EH (cell line): ENCODE results near the gene ATXN7.

Source experiments
- DNase-seq: peaks from one replicate; pipeline ENCODE4 v3.0.0-alpha.2; 2015; ENCODE audit warnings: low read depth

The ATXN7 gene

DNA sequence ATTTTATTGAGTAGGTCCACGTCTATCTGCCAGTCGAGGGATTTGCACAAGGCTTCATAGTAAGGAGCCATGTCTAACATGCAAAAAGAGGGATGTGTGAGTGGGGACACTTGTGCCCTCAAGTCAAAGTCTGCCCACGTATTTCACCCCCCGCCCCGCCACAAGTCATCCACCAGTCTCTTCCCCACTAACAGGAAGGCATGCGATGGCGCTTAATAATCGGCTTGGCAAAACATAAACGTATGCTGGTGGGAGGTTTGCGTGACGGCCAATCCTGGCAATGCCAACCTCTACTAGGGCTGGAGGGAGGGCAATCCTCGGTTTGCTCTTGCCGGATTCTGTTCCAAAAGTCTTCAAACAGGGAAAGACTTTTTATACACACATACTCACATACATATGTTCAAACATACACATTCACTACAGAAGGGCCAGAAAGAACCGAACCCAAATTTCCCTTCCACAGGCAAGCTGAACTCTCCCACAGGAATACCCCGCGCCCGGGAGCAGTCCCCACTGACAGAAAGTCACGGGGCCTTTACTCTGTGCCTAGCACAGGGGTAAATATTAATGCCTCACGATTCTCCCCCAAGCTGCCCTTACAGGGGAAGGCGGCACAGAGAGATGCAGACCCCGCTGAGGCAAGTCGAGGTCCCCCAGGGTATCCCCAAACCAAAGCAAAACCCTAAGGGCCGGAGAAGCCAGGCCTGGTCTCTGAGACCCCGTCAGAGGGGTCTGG lies 159.0 kb downstream of the ATXN7 start:
- peak; percentile 37 for DNase-seq

DNA sequence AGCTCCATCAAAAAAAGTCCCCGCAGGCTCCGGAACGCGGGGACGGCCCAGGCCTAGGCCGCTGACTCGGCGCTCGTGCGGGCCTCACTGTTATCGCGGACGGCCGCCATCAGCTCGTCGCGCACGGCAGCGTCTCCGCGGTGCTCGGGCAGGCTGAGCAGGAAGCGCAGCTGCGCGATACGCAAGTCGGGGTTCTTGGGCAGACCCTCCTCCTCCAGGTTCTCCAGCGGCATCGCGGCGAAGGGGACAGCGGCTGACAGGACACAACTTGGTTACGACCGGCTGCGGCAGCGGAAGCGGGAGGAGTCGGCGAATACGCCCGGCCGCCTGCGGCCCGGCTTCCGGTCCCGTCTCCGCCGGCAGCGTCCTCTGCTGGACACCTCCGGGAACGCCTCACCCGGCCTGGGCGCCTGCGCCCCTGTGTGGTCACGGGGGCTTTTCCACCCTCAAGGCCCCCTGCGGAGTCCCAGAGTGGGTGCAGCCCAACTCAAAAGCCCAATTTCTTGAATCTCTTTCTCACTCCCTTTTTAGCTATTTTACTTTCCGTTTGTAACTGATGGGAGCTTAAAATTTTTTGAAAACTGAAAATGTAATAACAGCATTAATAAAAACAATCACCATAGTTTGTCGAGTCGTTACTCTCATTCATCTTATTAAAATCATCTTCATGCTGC lies 159.7 kb downstream of the ATXN7 start, which contains the start of gene PSMD6:
Gene PSMD6 (minus strand): TSS at position 308 of the 674 bp plus-strand sequence. CDS start 75 bp downstream, at position 233.
- DNase-seq, result peak; percentile 84

DNA sequence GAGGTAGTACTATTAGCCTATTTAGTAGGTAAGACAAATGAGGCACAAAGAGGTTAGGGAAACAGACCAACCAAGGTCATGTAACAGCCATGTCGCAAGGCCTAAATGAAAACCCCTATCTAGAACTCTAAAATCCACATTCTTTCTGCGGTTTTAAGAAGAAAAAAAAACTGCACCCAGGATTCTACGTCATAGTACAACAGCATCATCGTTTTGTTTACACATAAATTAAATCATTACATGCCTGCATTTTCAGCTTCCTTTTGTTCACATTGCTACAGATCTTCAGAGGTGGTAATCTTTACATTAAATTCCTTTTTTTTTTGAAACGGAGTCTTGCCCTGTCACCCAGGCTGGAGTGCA lies 160.2 kb downstream of the ATXN7 start:
- no peak for DNase-seq

DNA sequence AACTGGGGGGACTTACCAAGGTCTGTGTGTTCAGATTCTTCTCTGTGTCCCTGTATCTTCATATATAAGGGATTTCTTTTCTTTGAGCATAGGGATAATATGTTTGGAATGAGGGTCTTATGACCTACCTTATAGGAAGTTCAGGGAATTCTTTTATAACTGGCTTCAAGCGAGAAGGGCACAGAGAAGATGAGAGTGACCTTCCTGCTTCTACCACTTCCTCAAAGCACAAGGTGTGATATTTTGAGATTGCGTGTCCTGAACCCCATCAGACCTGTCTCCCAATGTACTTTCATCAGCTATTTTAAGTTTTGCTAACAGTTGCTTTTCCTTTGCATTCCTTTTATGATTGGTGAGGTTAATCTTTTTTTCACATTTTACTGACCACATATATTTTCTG lies 162.7 kb downstream of the ATXN7 start:
- no peak for DNase-seq

DNA sequence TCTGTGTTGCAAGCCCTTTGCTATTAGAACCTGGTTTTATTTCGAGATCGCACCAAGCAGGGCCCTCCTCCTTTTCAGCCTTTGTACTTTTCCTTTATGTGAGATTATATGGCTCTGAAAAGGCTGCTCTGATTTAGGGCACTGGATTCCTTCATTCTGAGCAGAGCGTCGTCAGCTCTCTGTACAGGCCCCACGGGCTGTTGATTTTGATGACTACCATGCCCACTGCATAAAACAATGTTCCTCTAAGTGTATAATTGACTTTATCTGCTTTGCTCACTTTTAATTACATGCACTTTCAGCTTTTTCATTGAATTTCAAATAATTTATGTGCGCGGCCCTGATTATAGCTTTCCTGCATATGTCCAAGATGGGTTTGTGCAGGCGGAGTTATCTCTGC lies 164.0 kb downstream of the ATXN7 start:
- DNase-seq, result no peak

DNA sequence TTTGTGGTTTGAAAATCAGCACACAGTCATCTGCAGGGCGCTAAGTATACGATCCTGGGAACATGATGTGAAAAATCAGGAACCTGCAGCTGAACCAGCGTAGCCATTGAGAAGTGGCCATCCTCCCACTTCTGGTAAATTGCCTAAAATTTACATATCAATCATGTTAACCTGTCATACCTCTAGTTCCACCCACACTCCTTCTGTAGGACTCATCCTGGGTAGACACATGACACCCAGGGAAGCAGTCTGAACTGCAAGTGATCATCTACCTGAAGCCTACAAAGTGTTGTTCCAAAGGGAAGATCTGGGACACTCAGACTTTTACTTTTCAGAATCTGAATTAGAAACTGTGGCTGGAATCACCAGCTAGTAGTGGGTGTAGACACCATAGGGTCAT lies 165.1 kb downstream of the ATXN7 start:
- no peak for DNase-seq

DNA sequence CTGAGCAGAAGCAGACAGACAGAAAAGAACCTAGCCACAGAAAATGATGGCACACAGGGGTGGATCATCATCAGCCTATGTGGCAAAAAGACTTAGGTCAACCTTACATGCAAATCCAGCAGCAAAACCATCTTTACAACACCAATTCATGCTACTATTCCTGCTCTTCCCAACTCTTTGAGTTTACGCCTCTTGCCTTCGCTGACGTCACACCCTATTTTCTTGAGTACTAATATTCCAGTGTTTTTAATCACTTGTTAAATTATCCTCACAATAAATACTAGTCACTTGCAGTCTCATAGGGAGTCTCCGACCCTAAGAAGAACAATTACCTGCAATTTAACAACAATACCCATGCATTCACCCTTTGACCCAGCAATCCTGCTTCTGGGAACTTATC lies 165.6 kb downstream of the ATXN7 start:
- DNase-seq, result no peak

DNA sequence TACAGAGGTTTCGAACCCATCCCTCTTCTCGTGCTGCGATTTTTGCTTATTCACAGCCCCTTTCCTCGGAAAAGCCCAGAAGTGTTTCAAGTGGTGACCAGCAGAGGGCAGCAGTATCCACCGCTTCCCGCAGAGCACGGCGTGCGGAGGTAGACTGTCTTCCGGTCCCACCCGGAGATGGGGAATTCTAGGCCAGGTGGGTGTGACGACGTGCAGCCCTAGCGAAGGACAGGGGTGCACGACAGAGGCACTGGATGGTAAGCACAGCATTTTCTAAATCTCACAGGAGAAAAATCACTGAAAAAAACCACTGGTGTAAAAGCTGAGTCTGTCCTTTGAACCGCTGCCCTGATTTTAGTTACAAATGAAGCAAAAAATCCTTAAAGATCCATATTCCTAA lies 167.1 kb downstream of the ATXN7 start:
- peak; percentile 65 for DNase-seq

DNA sequence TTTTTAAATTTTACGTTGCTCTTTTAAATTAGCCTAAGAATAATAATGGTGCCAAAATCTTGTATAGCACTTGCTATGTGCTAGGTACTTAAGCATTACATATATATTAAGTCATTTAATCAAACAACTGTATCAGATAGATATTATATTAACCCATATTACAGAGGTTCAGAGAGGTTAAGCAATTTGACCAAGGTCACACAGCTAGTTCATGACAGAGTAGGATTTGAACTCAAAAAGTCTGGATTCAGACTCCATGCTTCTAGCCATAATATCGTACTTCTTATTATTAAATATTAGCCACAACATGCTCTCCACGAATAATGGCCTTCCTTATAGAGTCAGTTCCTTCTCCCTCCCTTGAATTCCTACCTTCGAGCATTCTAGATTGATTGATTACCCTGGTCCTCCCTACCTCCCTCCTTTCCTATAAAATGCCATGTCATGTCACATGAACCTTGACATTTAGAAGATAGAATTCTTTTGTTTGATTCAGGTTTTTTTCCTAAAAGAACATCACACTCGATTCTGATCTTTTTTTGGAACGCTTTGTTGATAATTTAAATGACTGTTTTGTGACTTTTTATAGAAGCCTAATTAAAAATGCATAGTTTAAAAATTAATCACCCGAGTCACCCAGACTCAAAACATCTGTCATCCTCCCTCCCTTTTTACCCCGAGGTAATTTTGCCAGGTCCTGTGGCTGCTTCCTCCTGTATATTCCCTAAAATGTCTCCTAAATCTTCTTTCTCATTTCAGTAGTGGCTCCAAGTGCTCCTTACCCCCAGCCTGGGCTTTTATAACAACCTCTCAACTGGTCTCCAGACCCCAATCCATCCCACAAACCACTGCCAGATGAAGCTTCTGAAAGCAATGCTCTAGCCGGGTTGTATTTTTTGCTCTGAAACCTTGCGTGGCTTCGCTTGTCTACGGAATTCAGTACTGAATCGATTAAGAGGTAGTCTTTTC lies 168.2 kb downstream of the ATXN7 start:
- DNase-seq, result peak; percentile 63

DNA sequence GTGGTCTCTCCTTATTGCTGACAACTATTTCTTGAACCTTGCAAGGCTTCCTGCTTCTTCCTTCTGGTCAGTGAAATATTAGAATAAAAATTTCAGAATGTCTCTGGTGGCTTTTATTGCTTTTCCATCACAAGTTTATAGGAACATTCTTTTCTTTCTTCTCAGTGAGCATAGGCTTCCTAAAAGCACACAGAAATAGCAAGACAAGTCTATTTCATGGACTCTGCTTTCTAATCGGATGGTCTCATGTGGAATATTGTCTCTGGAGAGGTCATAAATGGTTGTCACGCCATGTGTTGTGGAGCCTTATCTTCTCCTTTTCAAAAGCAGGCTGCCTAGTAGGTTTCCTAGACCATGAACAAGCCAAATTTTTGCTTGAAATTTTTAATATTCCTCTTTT lies 169.4 kb downstream of the ATXN7 start:
- DNase-seq, result peak; percentile 28

DNA sequence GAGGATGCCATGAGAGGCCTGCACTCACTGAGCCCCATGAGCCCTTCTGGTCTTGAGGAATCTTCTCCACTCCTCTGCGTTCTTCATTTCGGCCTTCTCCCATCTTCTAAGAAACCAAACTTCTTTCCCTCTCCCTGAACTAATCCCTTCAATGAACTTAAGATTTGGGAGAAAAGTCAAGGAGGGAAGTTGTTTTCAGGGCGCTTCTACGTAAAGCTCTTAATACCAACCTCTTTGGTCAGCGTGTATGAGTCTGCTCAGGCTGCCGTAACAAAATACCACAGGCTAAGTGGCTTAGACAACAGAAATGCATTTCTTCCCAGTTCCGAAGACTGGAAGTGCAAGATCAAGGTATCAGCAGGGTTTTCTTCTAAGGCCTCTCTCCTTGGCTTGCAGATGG lies 173.4 kb downstream of the ATXN7 start:
- no peak for DNase-seq

DNA sequence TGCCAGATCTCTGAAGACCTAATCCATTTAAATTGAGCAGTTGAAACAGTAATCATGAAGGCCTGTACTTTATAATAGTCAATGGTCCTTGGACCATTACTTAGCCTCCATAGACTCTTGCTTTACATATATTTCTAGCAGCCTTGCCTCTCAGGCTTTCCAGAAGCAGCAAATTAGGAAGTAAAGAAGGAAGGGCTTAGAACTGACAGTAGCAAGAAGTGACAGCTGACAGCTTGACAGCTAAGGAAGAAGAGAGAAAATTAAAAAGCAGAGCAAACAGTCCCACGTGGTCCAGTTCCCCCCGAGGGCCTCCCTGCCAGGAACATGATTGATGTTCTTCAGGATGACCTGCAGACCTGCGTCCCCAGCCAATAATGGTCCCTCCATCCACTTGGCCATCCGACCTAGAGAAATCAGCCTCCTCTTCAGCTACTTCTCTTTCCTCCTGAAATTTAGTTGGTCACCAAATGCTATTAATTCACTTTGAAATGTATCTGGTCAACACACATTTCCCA lies 174.6 kb downstream of the ATXN7 start:
- DNase-seq, result no peak

DNA sequence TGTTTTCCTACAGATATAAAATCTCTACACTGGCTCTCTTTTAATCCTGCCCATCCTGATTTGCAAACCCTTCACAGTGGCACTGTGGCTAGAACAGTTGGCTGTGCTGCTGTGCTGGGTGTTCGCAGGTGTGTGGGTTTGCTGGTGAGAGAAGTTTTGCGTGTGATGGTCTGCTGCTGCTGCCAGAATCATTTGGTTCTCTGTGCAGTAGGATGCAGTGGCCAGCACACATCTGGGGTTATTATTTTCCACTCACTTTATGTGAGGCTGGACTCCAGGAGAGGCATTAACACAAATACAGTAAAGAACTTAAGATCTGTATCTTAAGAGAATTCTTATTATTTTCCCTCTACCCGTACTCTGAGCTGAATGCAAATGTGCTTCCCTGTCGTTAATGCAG lies 175.7 kb downstream of the ATXN7 start:
- no peak for DNase-seq

DNA sequence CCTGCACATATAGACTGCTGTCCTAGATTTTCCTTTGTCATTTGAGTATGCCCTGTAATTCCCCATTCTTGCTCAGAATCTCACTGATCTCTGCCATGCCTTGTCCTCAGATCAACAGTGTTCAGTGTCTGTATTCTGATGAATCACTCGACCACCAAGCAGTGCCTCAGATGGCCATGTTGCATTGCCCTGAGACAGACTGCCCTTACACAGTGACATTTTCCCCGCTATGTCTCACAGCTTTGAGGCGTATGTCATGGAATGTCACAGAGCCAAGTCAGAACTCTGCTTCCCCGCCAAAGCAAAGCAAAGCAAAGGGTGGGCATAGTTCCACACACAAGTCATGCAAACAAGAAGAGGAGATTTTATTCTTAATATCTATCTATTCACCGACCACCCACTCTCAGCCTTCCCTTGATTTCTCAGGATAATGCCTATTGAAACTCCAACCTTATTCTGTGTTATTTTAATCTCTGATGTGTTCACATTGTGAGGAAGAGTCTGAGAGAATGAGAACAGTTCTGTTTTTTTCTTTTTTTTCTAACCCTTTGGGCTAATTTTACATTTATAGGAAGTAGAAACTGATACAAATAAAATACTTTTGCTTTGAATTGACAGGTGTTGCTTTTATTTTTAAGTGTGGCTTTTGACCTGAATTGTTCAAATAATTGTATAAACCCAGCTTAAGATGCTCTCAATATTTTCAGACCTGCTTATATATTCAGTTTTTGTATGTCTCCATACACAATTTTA lies 176.5 kb downstream of the ATXN7 start:
- peak; percentile 25 for DNase-seq

DNA sequence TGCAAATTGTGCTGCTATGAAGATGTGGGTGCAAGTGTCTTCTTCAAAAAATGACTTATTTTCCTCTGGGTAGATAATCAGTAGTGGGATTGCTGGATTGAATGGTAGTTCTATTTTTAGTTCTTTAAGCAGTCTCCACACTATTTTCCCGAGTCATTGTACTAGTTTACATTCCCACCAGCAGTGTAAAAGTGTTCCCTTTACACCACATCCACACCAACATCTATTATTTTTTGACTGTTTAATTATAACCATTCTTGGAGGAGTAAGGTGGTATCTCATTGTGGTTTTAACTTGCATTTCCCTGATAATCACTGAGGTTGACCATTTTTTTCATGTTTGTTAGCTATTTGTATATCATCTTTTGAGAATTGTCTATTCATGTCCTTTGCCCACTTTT lies 179.3 kb downstream of the ATXN7 start:
- peak; percentile 13 for DNase-seq

DNA sequence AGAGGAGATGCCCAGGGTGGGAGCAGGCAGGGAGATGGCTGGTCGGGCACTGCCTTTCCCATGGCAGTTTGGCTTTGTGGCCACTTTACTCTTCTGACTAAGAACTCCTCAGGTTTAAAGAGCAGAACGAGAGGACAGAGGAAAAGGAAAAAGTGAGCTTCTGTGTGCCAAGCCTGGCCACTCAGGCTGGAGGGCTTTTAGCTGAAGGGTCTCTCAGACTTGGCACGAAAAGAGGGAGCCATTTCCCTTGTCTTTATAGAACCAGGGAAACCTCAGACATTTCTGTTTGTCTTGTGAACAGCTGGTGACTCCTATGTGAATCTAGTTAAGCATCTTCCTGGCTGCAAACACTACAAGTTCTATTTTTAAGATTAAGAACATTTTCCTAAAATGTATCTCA lies 182.9 kb downstream of the ATXN7 start:
- DNase-seq, result no peak

DNA sequence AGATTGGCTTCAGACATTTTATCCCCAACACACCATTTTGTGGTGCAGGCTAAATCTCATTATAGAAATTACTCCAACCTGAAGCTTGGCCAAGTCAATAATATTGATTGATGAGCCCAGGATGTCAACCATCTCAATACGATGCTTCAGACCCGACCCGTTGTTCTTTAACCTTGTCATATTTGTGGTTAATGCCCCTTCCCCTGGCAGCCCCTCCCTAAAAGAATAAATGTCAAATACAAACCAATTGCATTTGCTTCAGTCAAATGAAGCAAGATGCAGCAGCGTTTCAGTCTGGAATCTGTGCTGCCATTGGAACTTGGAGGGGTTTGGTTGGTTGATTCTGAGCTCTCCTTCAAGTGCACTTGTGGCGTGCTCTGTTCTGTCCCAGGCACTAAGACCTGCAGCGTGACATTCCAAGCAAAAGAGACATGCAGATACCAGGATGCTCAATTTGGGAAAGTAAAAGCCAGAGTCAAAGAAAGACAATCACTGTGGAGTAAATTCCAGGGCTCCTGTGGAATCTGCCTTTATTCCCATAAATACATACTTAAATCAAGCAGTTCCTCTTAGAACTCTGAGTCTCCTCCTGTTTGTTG lies 183.4 kb downstream of the ATXN7 start:
- no peak for DNase-seq

DNA sequence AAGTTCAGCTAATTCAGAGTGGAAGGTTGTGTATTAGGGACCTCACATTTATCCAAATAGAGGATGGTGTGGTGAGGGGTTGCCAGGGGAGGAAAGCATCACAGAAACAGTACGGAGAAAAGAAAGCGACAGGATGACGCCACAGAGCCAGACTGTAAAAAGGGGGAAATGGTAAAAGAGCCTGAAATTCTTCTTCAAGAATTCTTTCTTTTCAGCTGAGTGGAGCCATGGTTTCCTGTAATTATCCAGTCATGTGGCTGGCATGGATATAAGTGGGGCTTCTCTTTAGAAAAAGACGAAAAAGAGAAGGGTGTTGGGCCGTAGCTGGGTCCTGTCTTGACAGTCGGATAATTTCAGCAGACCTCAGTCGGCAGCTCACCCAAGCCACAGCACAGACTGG lies 184.1 kb downstream of the ATXN7 start:
- peak; percentile 11 for DNase-seq

DNA sequence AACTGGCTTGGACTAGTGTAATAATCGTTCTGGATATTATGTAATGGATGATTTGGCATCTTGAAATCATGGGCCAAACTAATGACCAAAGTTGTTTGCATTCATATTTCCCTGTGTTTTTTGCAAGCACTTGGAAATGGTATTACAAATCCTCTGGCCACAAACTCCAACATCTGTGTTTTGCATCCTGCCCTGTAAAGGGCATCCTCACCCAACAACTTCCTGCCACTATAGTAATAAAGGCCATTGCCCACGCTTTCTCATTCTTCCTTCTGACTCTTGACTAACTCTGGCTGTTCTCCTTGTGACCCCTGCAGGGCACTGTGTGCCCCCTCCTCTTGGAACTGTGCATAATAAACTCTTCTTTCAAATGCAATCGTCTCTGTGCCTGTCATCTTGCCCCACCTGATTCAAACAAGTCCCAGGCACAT lies 185.0 kb downstream of the ATXN7 start:
- DNase-seq, result peak; percentile 46

DNA sequence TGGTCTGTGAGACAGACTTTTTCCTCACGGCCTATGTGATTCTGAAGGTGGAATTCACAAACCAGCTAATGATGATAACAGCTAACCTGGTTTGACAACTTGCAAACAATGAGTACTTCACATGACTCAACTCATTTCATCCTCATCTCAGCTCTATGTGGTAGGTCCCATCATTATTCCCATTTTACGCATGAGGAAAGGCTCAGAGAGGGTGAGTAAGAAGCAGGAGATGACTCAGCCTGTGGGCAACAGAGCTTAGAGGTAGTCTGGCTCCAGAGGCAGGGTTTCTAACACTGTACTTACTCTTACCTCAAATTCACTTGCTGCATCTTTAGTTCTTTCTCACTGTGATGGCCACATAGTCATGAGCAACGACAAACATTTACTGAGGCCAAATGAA lies 185.5 kb downstream of the ATXN7 start:
- peak; percentile 60 for DNase-seq

DNA sequence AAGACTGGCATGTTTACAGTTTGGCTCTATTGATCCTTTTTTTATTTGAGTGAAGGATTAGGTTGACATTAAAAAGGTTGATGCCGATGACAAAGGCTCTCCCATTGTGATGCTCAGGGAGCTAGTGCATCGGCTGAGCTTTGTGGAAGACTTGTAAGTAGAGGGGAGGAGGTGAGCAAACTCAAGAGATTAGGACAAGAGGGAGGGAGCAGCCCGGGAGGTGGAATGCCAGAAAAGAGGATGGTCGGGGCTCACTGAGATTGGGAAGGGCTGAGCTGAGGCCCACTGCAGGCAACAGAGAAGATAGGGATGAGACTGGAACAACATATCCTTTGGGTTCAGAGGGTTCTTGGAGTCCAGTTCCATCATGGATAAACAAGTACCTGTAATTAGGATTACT lies 186.2 kb downstream of the ATXN7 start:
- DNase-seq, result no peak
